Measurements from ENCODE around the gene SF3B6. TPM values are rescaled to one million over a fixed set of nuclear protein-coding genes. Genes with fewer than 3 reads are reported as not detected.

SF3B6 gene
- total RNA-seq, 1 experiment from 2014 or later, result 132 TPM

DNA sequence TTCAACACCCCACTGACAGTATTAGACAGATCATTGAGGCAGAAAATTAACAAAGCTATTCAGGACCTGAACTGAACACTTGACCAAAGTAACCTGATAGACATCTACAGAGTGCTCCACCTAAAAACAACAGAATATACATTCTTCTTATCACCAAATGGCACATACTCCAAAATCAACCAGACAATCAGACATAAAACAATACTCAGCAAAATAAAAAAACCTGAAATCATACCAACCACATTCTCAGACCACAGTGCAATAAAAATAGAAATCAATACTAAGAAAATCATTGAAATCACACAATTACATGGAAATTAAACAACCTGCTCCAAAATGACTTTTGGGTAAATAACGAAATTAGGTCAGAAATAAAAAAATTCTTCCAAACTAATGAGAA, 31.2 kb upstream of the SF3B6 start:
- Histone ChIP-seq H3K27ac (ENCODE audit: insufficient read length, low read depth, low read length) (no peak overlapping the region), H4K20me1 (ENCODE audit: control insufficient read depth, insufficient read depth, insufficient read length) (no peaks in the 10 kb centered on the region), H3K14ac (ENCODE audit: insufficient read depth, low read length) (no peak overlapping the region), H3K18ac (ENCODE audit: insufficient read length, low read depth, low read length) (no peak overlapping the region), H2BK5ac (ENCODE audit: insufficient read length, low read length) (no peak overlapping the region), H3K27me3 (ENCODE audit: insufficient read depth, low read length) (no peaks in the 10 kb centered on the region), H2AFZ (ENCODE audit: low read length) (no peak overlapping the region), H4K5ac (ENCODE audit: insufficient read length, low read depth, low read length) (no peak overlapping the region), H3K4ac (ENCODE audit: low read depth, low read length) (no peak overlapping the region), H3K23ac (ENCODE audit: insufficient read length, low read depth, low read length) (no peak overlapping the region), H3K4me1 (ENCODE audit: insufficient read depth, low read length) (no peaks in the 10 kb centered on the region), H4K8ac (replicated peaks; ENCODE audit: insufficient read length, low read depth, low read length) (no peak overlapping the region), H3K9me3 (ENCODE audit: control insufficient read depth, low read depth, low read length) (no peaks in the 10 kb centered on the region), H3K9ac (ENCODE audit: extremely low read depth, insufficient read length, low read length) (no peak overlapping the region), H3T11ph (ENCODE audit: low read length) (no peak overlapping the region), H2BK12ac (ENCODE audit: insufficient read length, low read depth, low read length) (no peak overlapping the region), H3K4me2 (ENCODE audit: insufficient read depth, insufficient read length, low read length) (no peak overlapping the region), H2AK5ac (ENCODE audit: insufficient read length, low read length) (no peak overlapping the region), H3K56ac (ENCODE audit: insufficient read length, low read depth, low read length) (no peak overlapping the region), H2BK20ac (ENCODE audit: low read depth, low read length, poor library complexity, severe bottlenecking) (no peak overlapping the region), H3K79me2 (ENCODE audit: insufficient read depth, low read length) (no peaks in the 10 kb centered on the region), H2BK15ac (ENCODE audit: low read depth, low read length) (no peak overlapping the region), H4K91ac (ENCODE audit: insufficient read length, low read depth, low read length) (no peak overlapping the region), H2BK120ac (ENCODE audit: low read depth, low read length, poor library complexity, severe bottlenecking) (no peak overlapping the region), H3K79me1 (ENCODE audit: insufficient read depth, low read depth, low read length, poor library complexity, severe bottlenecking) (no peaks in the 10 kb centered on the region), H3K23me2 (ENCODE audit: insufficient read length, low read depth, low read length, poor library complexity, severe bottlenecking) (no peaks in the 10 kb centered on the region)
- H3K4me1 Mint-ChIP-seq, result peaks cover 0 to 5% of the 10 kb centered on the region in 2 experiments; a peak in 1 of 4 replicates
- no peak overlapping the region for H3K4me3 Mint-ChIP-seq
- WGBS (ENCODE audit: extremely low coverage, insufficient read length, low lambda C conversion rate), result no CpG with 5 or more reads among the region's 1 CpG
- H3K36me3 Mint-ChIP-seq (ENCODE audit: insufficient read depth in 1 of 3, low read depth in 3 of 3), result peaks cover 0 to 9% (median 0%) of the 10 kb centered on the region in 3 experiments; a peak in 3 of 7 replicates
- DNase-seq, result no peak
- no peak overlapping the region for H3K27ac Mint-ChIP-seq
- TF ChIP-seq, protein P1, sequence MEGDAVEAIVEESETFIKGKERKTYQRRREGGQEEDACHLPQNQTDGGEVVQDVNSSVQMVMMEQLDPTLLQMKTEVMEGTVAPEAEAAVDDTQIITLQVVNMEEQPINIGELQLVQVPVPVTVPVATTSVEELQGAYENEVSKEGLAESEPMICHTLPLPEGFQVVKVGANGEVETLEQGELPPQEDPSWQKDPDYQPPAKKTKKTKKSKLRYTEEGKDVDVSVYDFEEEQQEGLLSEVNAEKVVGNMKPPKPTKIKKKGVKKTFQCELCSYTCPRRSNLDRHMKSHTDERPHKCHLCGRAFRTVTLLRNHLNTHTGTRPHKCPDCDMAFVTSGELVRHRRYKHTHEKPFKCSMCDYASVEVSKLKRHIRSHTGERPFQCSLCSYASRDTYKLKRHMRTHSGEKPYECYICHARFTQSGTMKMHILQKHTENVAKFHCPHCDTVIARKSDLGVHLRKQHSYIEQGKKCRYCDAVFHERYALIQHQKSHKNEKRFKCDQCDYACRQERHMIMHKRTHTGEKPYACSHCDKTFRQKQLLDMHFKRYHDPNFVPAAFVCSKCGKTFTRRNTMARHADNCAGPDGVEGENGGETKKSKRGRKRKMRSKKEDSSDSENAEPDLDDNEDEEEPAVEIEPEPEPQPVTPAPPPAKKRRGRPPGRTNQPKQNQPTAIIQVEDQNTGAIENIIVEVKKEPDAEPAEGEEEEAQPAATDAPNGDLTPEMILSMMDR (conservative IDR thresholded peaks at IDR 0.05), result no peak
- peaks cover 14 to 19% of the 10 kb centered on the region in 2 experiments; a peak in 4 of 5 replicates for H3K9me3 Mint-ChIP-seq
- H3K27me3 Mint-ChIP-seq (ENCODE audit: low read depth), result no peaks in the 10 kb centered on the region; the same call in 1 of the 2 replicates
